Measurements from ENCODE around the gene WIPF1.

DNA sequence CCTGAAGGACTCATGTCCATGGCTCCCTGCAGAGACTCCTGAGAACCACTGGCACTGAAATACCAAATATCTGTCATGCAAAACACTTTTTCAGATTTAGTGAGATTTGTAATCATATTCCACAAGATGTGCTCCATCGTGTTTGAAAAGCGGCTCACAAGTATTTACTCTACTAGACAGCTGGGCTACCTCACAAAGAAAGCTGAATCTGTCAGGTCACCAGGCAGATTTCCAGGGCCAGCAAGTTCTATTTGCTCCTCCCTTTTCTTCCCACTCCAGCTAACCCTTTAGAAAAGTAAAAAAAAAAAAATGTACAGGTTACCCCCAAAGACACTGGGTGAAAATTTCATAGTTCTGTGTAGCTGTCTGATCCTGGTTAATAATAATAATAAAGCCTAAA is 22.9 kb downstream of the WIPF1 start:
- TF ChIP-seq, protein P1, sequence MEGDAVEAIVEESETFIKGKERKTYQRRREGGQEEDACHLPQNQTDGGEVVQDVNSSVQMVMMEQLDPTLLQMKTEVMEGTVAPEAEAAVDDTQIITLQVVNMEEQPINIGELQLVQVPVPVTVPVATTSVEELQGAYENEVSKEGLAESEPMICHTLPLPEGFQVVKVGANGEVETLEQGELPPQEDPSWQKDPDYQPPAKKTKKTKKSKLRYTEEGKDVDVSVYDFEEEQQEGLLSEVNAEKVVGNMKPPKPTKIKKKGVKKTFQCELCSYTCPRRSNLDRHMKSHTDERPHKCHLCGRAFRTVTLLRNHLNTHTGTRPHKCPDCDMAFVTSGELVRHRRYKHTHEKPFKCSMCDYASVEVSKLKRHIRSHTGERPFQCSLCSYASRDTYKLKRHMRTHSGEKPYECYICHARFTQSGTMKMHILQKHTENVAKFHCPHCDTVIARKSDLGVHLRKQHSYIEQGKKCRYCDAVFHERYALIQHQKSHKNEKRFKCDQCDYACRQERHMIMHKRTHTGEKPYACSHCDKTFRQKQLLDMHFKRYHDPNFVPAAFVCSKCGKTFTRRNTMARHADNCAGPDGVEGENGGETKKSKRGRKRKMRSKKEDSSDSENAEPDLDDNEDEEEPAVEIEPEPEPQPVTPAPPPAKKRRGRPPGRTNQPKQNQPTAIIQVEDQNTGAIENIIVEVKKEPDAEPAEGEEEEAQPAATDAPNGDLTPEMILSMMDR (IDR thresholded peaks at IDR 0.05; ENCODE audit: extremely low read depth in 1 of 2, insufficient read depth in 1 of 2, low read depth in 1 of 2, low read length in 2 of 2): no peak
- TF ChIP-seq POLR2A (IDR thresholded peaks at IDR 0.05; ENCODE audit: low read depth, low read length) (no peak), POLR2AphosphoS5 (IDR thresholded peaks at IDR 0.05; ENCODE audit: insufficient read depth, low read depth, low read length) (no peak), EZH2 (IDR thresholded peaks at IDR 0.05; ENCODE audit: borderline replicate concordance, low read depth, low read length, severe bottlenecking) (no peak), MYC (IDR thresholded peaks at IDR 0.05; ENCODE audit: low read depth, low read length) (no peak), FOS (IDR thresholded peaks at IDR 0.05; ENCODE audit: borderline replicate concordance, insufficient read depth, low read length) (no peak), JUN (IDR thresholded peaks at IDR 0.05; ENCODE audit: borderline replicate concordance, insufficient read depth, insufficient read length, low read depth) (no peak), GATA2 (IDR thresholded peaks at IDR 0.05; ENCODE audit: insufficient read depth, insufficient read length, low read depth, low read length) (no peak)
- TF ChIP-seq, protein P2, sequence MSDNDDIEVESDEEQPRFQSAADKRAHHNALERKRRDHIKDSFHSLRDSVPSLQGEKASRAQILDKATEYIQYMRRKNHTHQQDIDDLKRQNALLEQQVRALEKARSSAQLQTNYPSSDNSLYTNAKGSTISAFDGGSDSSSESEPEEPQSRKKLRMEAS (IDR thresholded peaks at IDR 0.05; ENCODE audit: insufficient read depth, insufficient read length): no peak

All from endothelial cell of umbilical vein (primary cell).